ENCODE data around the gene TTC38. TPM values are rescaled to one million over a fixed set of nuclear protein-coding genes. Genes with fewer than 3 reads are reported as not detected.

Gene TTC38
- 19.4 and 27.1 TPM in 2 replicates for total RNA-seq

- peak; percentile 54 to 86 for DNase-seq (ENCODE audit: low read depth in 2 of 2)
Measured at GRCh38 chr22:46267431-46268279, at the start of gene TTC38. TTC38 (plus strand) TSS chr22:46268008; CDS start chr22:46268040, 32 bp downstream.

GRCh38 chr22:46219636-46220035 is 48.2 kb upstream of the TTC38 start:
- DNase-seq (ENCODE audit: low read depth in 2 of 2): peak in 1 of 2 donors; percentile 3

GRCh38 chr22:46220921-46221320 is 46.9 kb upstream of the TTC38 start:
- DNase-seq (ENCODE audit: low read depth in 2 of 2): peak in 1 of 2 donors; percentile 12

- peak; percentile 34 to 50 for DNase-seq (ENCODE audit: low read depth in 2 of 2)
Measured at GRCh38 chr22:46224044-46224897, 43.5 kb upstream of the TTC38 start.

- no peak for DNase-seq (ENCODE audit: low read depth in 2 of 2)
Measured at GRCh38 chr22:46224898-46225290, 42.9 kb upstream of the TTC38 start.

- DNase-seq (ENCODE audit: low read depth in 2 of 2): no peak
Measured at GRCh38 chr22:46225631-46226030, 42.2 kb upstream of the TTC38 start.

GRCh38 chr22:46226577-46226976 is 41.2 kb upstream of the TTC38 start:
- no peak for DNase-seq (ENCODE audit: low read depth in 2 of 2)

- no peak for DNase-seq (ENCODE audit: low read depth in 2 of 2)
Measured at GRCh38 chr22:46229701-46230100, 38.1 kb upstream of the TTC38 start.

GRCh38 chr22:46230262-46230901 is 37.4 kb upstream of the TTC38 start:
- DNase-seq (ENCODE audit: low read depth in 2 of 2): no peak

- peak; percentile 21 to 62 for DNase-seq (ENCODE audit: low read depth in 2 of 2)
Measured at GRCh38 chr22:46233231-46233630, 34.6 kb upstream of the TTC38 start.

- no peak for DNase-seq (ENCODE audit: low read depth in 2 of 2)
Measured at GRCh38 chr22:46234969-46235368, 32.8 kb upstream of the TTC38 start.

GRCh38 chr22:46237453-46238124 is 30.2 kb upstream of the TTC38 start:
- no peak for DNase-seq (ENCODE audit: low read depth in 2 of 2)

- no peak for DNase-seq (ENCODE audit: low read depth in 2 of 2)
Measured at GRCh38 chr22:46238541-46238940, 29.3 kb upstream of the TTC38 start.

- DNase-seq (ENCODE audit: low read depth in 2 of 2): no peak
Measured at GRCh38 chr22:46239261-46240048, 28.4 kb upstream of the TTC38 start.

- no peak for DNase-seq (ENCODE audit: low read depth in 2 of 2)
Measured at GRCh38 chr22:46240073-46240472, 27.7 kb upstream of the TTC38 start.

- DNase-seq (ENCODE audit: low read depth in 2 of 2): no peak
Measured at GRCh38 chr22:46240506-46240905, 27.3 kb upstream of the TTC38 start.

- DNase-seq (ENCODE audit: low read depth in 2 of 2): no peak
Measured at GRCh38 chr22:46240907-46241306, 26.9 kb upstream of the TTC38 start.

- DNase-seq (ENCODE audit: low read depth in 2 of 2): no peak
Measured at GRCh38 chr22:46241396-46242007, 26.3 kb upstream of the TTC38 start.

GRCh38 chr22:46242076-46242475 is 25.7 kb upstream of the TTC38 start:
- DNase-seq (ENCODE audit: low read depth in 2 of 2): no peak

- DNase-seq (ENCODE audit: low read depth in 2 of 2): no peak
Measured at GRCh38 chr22:46244771-46245170, 23.0 kb upstream of the TTC38 start.

Data from dermis microvascular lymphatic vessel endothelial cell (primary cell).